HG03460 (cell line): ENCODE results near the gene AGAP1.

Experiments
- ATAC-seq: cut with Tn5 transposase; IDR thresholded peaks from one replicate; pipeline ENCODE4 v1.9.1; 2021; ENCODE audit not compliant: unreplicated experiment

Gene AGAP1

GRCh38 chr2:236171680-236172254 is 677.9 kb downstream of the AGAP1 start:
- no peak for ATAC-seq

- ATAC-seq = no peak
Observed at GRCh38 chr2:236172255-236173035, 678.6 kb downstream of the AGAP1 start.

GRCh38 chr2:236173036-236173728 is 679.3 kb downstream of the AGAP1 start:
- no peak for ATAC-seq

- ATAC-seq = no peak
Observed at GRCh38 chr2:236173729-236174607, 680.1 kb downstream of the AGAP1 start.

- ATAC-seq = no peak
Observed at GRCh38 chr2:236175548-236176150, 681.8 kb downstream of the AGAP1 start.

GRCh38 chr2:236176417-236176816 is 682.6 kb downstream of the AGAP1 start:
- ATAC-seq = no peak

GRCh38 chr2:236176951-236177350 is 683.1 kb downstream of the AGAP1 start:
- ATAC-seq = no peak

- ATAC-seq = no peak
Observed at GRCh38 chr2:236177604-236177966, 683.7 kb downstream of the AGAP1 start.

- ATAC-seq = no peak
Observed at GRCh38 chr2:236177967-236178889, 684.4 kb downstream of the AGAP1 start.

GRCh38 chr2:236178890-236179235 is 685.0 kb downstream of the AGAP1 start:
- ATAC-seq = no peak

GRCh38 chr2:236179236-236180075 is 685.6 kb downstream of the AGAP1 start:
- ATAC-seq = no peak

GRCh38 chr2:236180076-236180816 is 686.4 kb downstream of the AGAP1 start:
- ATAC-seq = no peak

- ATAC-seq = no peak
Observed at GRCh38 chr2:236180831-236181453, 687.1 kb downstream of the AGAP1 start.
